ENCODE measurements around the gene KCNC3.
"Not testable (repeated sequence)": the region's sequence is repeated elsewhere in the genome, so short reads cannot be mapped to it uniquely, and the experiment has no call there.

KCNC3 gene

GRCh38 chr19:50330365-50331078 lies 1.3 kb upstream of the KCNC3 start:
- TF ChIP-seq CTCF (IDR thresholded peaks at IDR 0.05; ENCODE audit: extremely low read depth, insufficient read depth, missing control alignments): no peak
- in situ Hi-C loops (cut with MboI; ENCODE audit: low pct_unique_long_range_greater_than_20kb, low sequenced_read_pairs, unreplicated experiment): no loop called here
- peak; percentile 93 for DNase-seq (ENCODE audit: low spot score)

- DNase-seq (ENCODE audit: low spot score); in situ Hi-C loops (cut with MboI; ENCODE audit: low pct_unique_long_range_greater_than_20kb, low sequenced_read_pairs, unreplicated experiment): not testable (repeated sequence)
These were observed 733 bp upstream of the KCNC3 start for GRCh38 chr19:50329926-50330294.

GRCh38 chr19:50328873-50329145 lies 368 bp downstream of the KCNC3 start:
- no peak for DNase-seq (ENCODE audit: low spot score)
- in situ Hi-C loops (cut with MboI; ENCODE audit: low pct_unique_long_range_greater_than_20kb, low sequenced_read_pairs, unreplicated experiment): no loop called here

GRCh38 chr19:50328224-50328872 lies 829 bp downstream of the KCNC3 start:
- peak; percentile 66 for DNase-seq (ENCODE audit: low spot score)
- TF ChIP-seq CTCF (IDR thresholded peaks at IDR 0.05; ENCODE audit: extremely low read depth, insufficient read depth, missing control alignments): peak; percentile 74
- in situ Hi-C loops (cut with MboI; ENCODE audit: low pct_unique_long_range_greater_than_20kb, low sequenced_read_pairs, unreplicated experiment): no loop called here

More at GRCh38 chr19:50328873-50329145, 368 bp downstream of the KCNC3 start:
- peak; percentile 43 for TF ChIP-seq CTCF (IDR thresholded peaks at IDR 0.05; ENCODE audit: extremely low read depth, insufficient read depth, missing control alignments)

- peak; percentile 8 for DNase-seq (ENCODE audit: low spot score)
- TF ChIP-seq CTCF (IDR thresholded peaks at IDR 0.05; ENCODE audit: extremely low read depth, insufficient read depth, missing control alignments): no peak
- in situ Hi-C loops (cut with MboI; ENCODE audit: low pct_unique_long_range_greater_than_20kb, low sequenced_read_pairs, unreplicated experiment): no loop called here
These were observed 1.5 kb downstream of the KCNC3 start for GRCh38 chr19:50327461-50328223.

- no peak for TF ChIP-seq CTCF (IDR thresholded peaks at IDR 0.05; ENCODE audit: extremely low read depth, insufficient read depth, missing control alignments)
- DNase-seq (ENCODE audit: low spot score): peak; percentile 21
- in situ Hi-C loops (cut with MboI; ENCODE audit: low pct_unique_long_range_greater_than_20kb, low sequenced_read_pairs, unreplicated experiment): no loop called here
These were observed 2.2 kb downstream of the KCNC3 start for GRCh38 chr19:50327013-50327412.

Data from GM13977 (cell line).